Colonic mucosa (tissue), 4 donors: ENCODE measurements around the gene BEAN1. TPM values are rescaled to one million over a fixed set of nuclear protein-coding genes. Genes with fewer than 3 reads are reported as not detected.

Experiments used
- DNase-seq: peaks from one replicate; pipeline ENCODE4 v3.0.0-alpha.2; 2020
- H3K27ac ChIP-seq: fragments of 200-600 bp; one replicate; pipeline ENCODE4 v1.8.0; 2021
- H3K27me3 ChIP-seq: fragments of 200-600 bp; one replicate; pipeline ENCODE4 v1.8.0; 2021
- H3K36me3 ChIP-seq: fragments of 200-600 bp; one replicate; pipeline ENCODE4 v1.8.0; 2021
- H3K4me1 ChIP-seq: fragments of 200-600 bp; one replicate; pipeline ENCODE4 v1.8.0; 2021; ENCODE audit warnings: mild to moderate bottlenecking
- H3K4me3 ChIP-seq: fragments of 200-600 bp; one replicate; pipeline ENCODE4 v1.8.0; 2021
- H3K9ac ChIP-seq, 2 donors: one replicate each; pipeline ENCODE4 v1.7.0; 2013; ENCODE audit warnings: control low read depth in 2 of 2, low read depth in 2 of 2, low read length in 2 of 2
- H3K9me3 ChIP-seq: fragments of 200-600 bp; one replicate; pipeline ENCODE4 v1.8.0; 2021
- intact Hi-C: fragments of 100-400 bp; cut with DNase I; formaldehyde crosslinking; loops from one replicate; pipeline ENCODE4 v1.14.1; 2022
- total RNA-seq, 2 donors: library from RNA; stranded (reverse); fragmentation: NEBNext Ultra II Directional in 1 of 2; extraction: Animal tissue kit (Norgen Biotek cat#: 25700) in 1 of 2; gene quantifications; one replicate each; pipeline ENCODE4 v1.2.1, GENCODE V29; 2021
- TF ChIP-seq, protein P1 (sequence below): fragments of 200-600 bp; IDR thresholded peaks from one replicate; pipeline ENCODE4 v1.8.0; 2022; ENCODE audit warnings: antibody characterized with exemption, mild to moderate bottlenecking
- donor health status: healthy.
- donor health status: DM: no; HTN: no; CAD: no.
- donor health status: DM: no; HTN: no; CAD: no.

Gene BEAN1
- total RNA-seq, 2 donors from 2014 or later = 0.32 TPM; not detected in 1

GRCh38 chr16:66423177-66423576 is 3.9 kb upstream of the BEAN1 start:
- Histone ChIP-seq H3K4me1 (peaks cover 3% of the 10 kb centered on the region), H3K27ac (no peak overlapping the region), H3K4me3 (no peak overlapping the region), H3K9me3 (no peaks in the 10 kb centered on the region), H3K36me3 (no peaks in the 10 kb centered on the region), H3K27me3 (peaks cover 26% of the 10 kb centered on the region), H3K9ac (no peak overlapping the region)
- TF ChIP-seq, protein P1, sequence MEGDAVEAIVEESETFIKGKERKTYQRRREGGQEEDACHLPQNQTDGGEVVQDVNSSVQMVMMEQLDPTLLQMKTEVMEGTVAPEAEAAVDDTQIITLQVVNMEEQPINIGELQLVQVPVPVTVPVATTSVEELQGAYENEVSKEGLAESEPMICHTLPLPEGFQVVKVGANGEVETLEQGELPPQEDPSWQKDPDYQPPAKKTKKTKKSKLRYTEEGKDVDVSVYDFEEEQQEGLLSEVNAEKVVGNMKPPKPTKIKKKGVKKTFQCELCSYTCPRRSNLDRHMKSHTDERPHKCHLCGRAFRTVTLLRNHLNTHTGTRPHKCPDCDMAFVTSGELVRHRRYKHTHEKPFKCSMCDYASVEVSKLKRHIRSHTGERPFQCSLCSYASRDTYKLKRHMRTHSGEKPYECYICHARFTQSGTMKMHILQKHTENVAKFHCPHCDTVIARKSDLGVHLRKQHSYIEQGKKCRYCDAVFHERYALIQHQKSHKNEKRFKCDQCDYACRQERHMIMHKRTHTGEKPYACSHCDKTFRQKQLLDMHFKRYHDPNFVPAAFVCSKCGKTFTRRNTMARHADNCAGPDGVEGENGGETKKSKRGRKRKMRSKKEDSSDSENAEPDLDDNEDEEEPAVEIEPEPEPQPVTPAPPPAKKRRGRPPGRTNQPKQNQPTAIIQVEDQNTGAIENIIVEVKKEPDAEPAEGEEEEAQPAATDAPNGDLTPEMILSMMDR = no peak
- intact Hi-C loops = no loop called here
- no peak for DNase-seq

- no peak for DNase-seq
- Histone ChIP-seq H3K4me3 (no peak overlapping the region), H3K27ac (no peak overlapping the region), H3K9ac (no peak overlapping the region), H3K4me1 (peaks cover 3% of the 10 kb centered on the region), H3K36me3 (no peaks in the 10 kb centered on the region), H3K27me3 (peaks cover 44% of the 10 kb centered on the region), H3K9me3 (no peaks in the 10 kb centered on the region)
- intact Hi-C loops = no loop called here
- TF ChIP-seq, protein P1 = no peak
Measured at GRCh38 chr16:66425651-66426050, 1.4 kb upstream of the BEAN1 start.

DNA sequence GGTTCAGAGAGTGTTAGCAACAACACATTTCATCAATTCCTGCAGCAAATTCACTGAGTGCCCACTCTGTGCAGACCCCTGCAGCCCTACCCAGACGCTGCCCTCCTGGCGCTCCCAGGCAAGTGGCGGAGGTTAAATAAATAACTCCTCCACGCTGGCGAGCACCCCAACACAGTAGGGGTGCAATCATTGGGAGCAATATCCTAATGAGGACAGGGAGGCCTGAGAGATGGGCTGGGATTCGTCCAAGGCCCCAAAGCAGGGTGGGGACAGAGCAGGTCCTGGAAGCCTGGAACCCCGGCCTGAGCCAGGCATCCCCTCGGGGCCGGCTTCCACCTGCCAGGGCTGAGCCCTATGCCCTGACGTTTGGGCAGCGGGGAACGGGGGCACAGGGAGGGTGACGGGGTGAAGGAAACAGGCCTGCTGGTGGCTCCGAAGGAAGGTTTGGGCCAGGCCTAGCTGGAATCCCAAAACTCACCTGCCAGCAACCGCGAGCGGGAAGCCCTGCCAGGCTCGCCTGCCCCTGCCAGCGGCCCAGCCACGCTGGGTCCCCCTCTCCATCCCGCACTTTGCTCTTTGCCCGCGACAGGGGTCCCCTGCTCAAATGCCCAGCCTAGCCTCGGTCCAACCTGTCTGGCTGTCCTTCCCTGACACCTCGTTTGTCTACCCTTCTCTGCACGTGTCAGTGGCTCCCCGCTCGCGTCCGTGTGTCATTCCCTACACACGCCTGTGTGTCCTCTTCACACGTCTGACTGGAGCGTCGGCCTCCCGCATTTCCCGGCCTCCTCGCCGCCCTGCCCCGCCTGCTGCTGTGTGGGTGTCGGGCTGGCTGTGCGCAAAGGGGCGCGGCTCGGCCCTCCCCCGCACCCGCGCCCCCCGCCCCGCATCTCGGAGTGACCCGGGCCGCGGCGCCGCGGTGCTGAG is 721 bp upstream of the BEAN1 start:
- peaks cover 3% of the 10 kb centered on the region for H3K4me1 ChIP-seq
- DNase-seq = no peak
- H3K4me3 ChIP-seq = no peak overlapping the region
- H3K9me3 ChIP-seq = no peaks in the 10 kb centered on the region
- intact Hi-C loops = no loop called here
- H3K36me3 ChIP-seq = no peaks in the 10 kb centered on the region
- no peak overlapping the region for H3K9ac ChIP-seq
- H3K27me3 ChIP-seq = peaks cover 44% of the 10 kb centered on the region
- H3K27ac ChIP-seq = no peak overlapping the region
- TF ChIP-seq, protein P1 = no peak

- TF ChIP-seq, protein P1 = no peak
- H3K4me1 ChIP-seq = peaks cover 3% of the 10 kb centered on the region
- no peak overlapping the region for H3K4me3 ChIP-seq
- peak overlapping the region in 1 of 2 donors; percentile 1 for H3K9ac ChIP-seq
- H3K9me3 ChIP-seq = no peaks in the 10 kb centered on the region
- no peak overlapping the region for H3K27ac ChIP-seq
- intact Hi-C loops = no loop called here
- DNase-seq = no peak
- peaks cover 44% of the 10 kb centered on the region for H3K27me3 ChIP-seq
- H3K36me3 ChIP-seq = no peaks in the 10 kb centered on the region
Measured at GRCh38 chr16:66427871-66428681, 981 bp downstream of the BEAN1 start.

- no peak overlapping the region for H3K4me3 ChIP-seq
- peaks cover 44% of the 10 kb centered on the region for H3K27me3 ChIP-seq
- no peak overlapping the region for H3K9ac ChIP-seq
- intact Hi-C loops = no loop called here
- no peaks in the 10 kb centered on the region for H3K36me3 ChIP-seq
- H3K27ac ChIP-seq = no peak overlapping the region
- no peaks in the 10 kb centered on the region for H3K9me3 ChIP-seq
- TF ChIP-seq, protein P1 = no peak
- peaks cover 3% of the 10 kb centered on the region for H3K4me1 ChIP-seq
- no peak for DNase-seq
Measured at GRCh38 chr16:66428682-66429251, 1.7 kb downstream of the BEAN1 start.
